H1 (cell line): ENCODE data around the gene MAPT. TPM values are rescaled to one million over a fixed set of nuclear protein-coding genes. Genes with fewer than 3 reads are reported as not detected.

Experiments used
- CTCF ChIA-PET: fragments of 300-600 bp; sonication (Branson Sonifier 250); formaldehyde crosslinking; loops from one replicate; lab custom pipeline; 2021; ENCODE audit not compliant: partially characterized antibody; lab: Charles Lee
- POLR2A ChIA-PET: fragments of 300-600 bp; sonication (Branson Sonifier 250); formaldehyde crosslinking; loops from one replicate; lab custom pipeline; 2021; ENCODE audit warnings: inconsistent platforms; ENCODE audit not compliant: partially characterized antibody; lab: Charles Lee
- DNase-seq, 2 experiments: peaks; one replicate each; pipeline versions ENCODE4 v3.0.0 to v3.0.0-alpha.2; 2010 to 2022; ENCODE audit warnings: low spot score in 2 of 2, low read depth in 1 of 2, mixed read lengths in 1 of 2
- FAIRE-seq: peaks from 2 replicates; lab custom pipeline; 2011; peaks lifted over from hg19 to GRCh38; lab: Jason Lieb, UNC
- H2AFZ ChIP-seq: 2 replicates; pipeline ENCODE4 v1.8.1; 2012; ENCODE audit warnings: low read length, inconsistent platforms
- H2AK5ac ChIP-seq: 2 replicates; pipeline ENCODE4 v1.6.1; 2013; ENCODE audit warnings: low read depth, low read length
- H2BK120ac ChIP-seq: replicated peaks from 2 replicates; pipeline ENCODE3; 2013; ENCODE audit warnings: low read depth, low read length, inconsistent platforms
- H2BK12ac ChIP-seq: 2 replicates; pipeline ENCODE4 v1.6.1; 2013; ENCODE audit warnings: low read depth, low read length
- H2BK15ac ChIP-seq: 2 replicates; pipeline ENCODE4 v1.6.1; 2013; ENCODE audit warnings: low read length
- H2BK20ac ChIP-seq: 2 replicates; pipeline ENCODE4 v1.6.1; 2013; ENCODE audit warnings: low read length
- H2BK5ac ChIP-seq: 2 replicates; pipeline ENCODE4 v1.6.1; 2013; ENCODE audit warnings: low read depth, low read length
- H3K14ac ChIP-seq: 2 replicates; pipeline ENCODE4 v1.6.1; 2013; ENCODE audit warnings: inconsistent platforms; ENCODE audit not compliant: insufficient read length
- H3K18ac ChIP-seq: 2 replicates; pipeline ENCODE4 v1.6.1; 2013; ENCODE audit warnings: low read length; ENCODE audit errors: extremely low read depth
- H3K23ac ChIP-seq: 2 replicates; pipeline ENCODE4 v1.6.1; 2013; ENCODE audit warnings: inconsistent platforms; ENCODE audit not compliant: insufficient read length
- H3K23me2 ChIP-seq: 2 replicates; pipeline ENCODE4 v1.6.1; 2013; ENCODE audit warnings: low read depth, low read length
- H3K27ac ChIP-seq: 2 replicates; pipeline ENCODE4 v1.6.1; 2011; ENCODE audit warnings: low read depth, low read length, inconsistent platforms
- H3K27me3 ChIP-seq, 4 experiments: replicated peaks in 1 of 4; 1 replicate in 1 of 4; 2 replicates in 3 of 4; pipeline versions ENCODE4 v1.6.1 to v1.8.1; 2011 to 2013; ENCODE audit warnings: low read length in 3 of 4, mild to moderate bottlenecking in 3 of 4, inconsistent platforms in 2 of 4, mixed read lengths in 2 of 4, moderate library complexity in 1 of 4; ENCODE audit not compliant: control insufficient read depth in 3 of 4, insufficient read depth in 3 of 4; ENCODE audit errors: extremely low read depth in 1 of 4
- H3K36me3 ChIP-seq, 4 experiments: 2 replicates each; pipeline versions ENCODE4 v1.6.1 to v1.8.1; 2011 to 2013; ENCODE audit warnings: mild to moderate bottlenecking in 4 of 4, low read length in 3 of 4, moderate library complexity in 2 of 4, control low read depth in 1 of 4, inconsistent platforms in 1 of 4; ENCODE audit not compliant: insufficient read depth in 4 of 4, control insufficient read depth in 2 of 4
- H3K4ac ChIP-seq: replicated peaks from 2 replicates; pipeline ENCODE3; 2013; ENCODE audit warnings: low read length, low read depth, mixed read lengths, inconsistent platforms; ENCODE audit not compliant: insufficient read length
- H3K4me1 ChIP-seq, 4 experiments: replicated peaks in 1 of 4; 1 replicate in 1 of 4; 2 replicates in 3 of 4; pipeline versions ENCODE4 v1.6.1 to v1.8.1; 2011 to 2013; ENCODE audit warnings: low read length in 3 of 4, inconsistent platforms in 2 of 4, mixed read lengths in 1 of 4; ENCODE audit not compliant: insufficient read depth in 4 of 4, control insufficient read depth in 3 of 4
- H3K4me2 ChIP-seq, 2 experiments: 2 replicates each; pipeline versions ENCODE4 v1.6.1 to v1.8.1; 2011 to 2013; ENCODE audit warnings: low read depth in 2 of 2, low read length in 2 of 2, control low read depth in 1 of 2, inconsistent platforms in 1 of 2, mild to moderate bottlenecking in 1 of 2; ENCODE audit not compliant: insufficient read depth in 1 of 2
- H3K4me3 ChIP-seq, 4 experiments: fragments of 200-600, 300-600 bp in 1 of 4; sonication (generic), shearing (Covaris generic), sonication (Bioruptor Twin) in 1 of 4; 2 replicates each; pipeline versions ENCODE4 v1.5.1 to v1.8.1; 2011 to 2016; ENCODE audit warnings: low read length in 4 of 4, low read depth in 3 of 4, control low read depth in 2 of 4, inconsistent platforms in 2 of 4, mild to moderate bottlenecking in 2 of 4, mixed read lengths in 1 of 4, moderate library complexity in 1 of 4; ENCODE audit not compliant: insufficient read depth in 2 of 4; ENCODE audit errors: extremely low read depth in 1 of 4
- H3K56ac ChIP-seq: replicated peaks from 2 replicates; pipeline ENCODE3; 2013; ENCODE audit warnings: low read depth, mild to moderate bottlenecking, mixed read lengths, low read length, inconsistent platforms; ENCODE audit not compliant: insufficient read length
- H3K79me1 ChIP-seq: 2 replicates; pipeline ENCODE4 v1.6.1; 2013; ENCODE audit warnings: low read depth, low read length, control low read depth
- H3K79me2 ChIP-seq, 2 experiments: 2 replicates each; pipeline versions ENCODE4 v1.6.1 to v1.8.1; 2012 to 2013; ENCODE audit warnings: low read length in 2 of 2, mild to moderate bottlenecking in 2 of 2, inconsistent platforms in 1 of 2; ENCODE audit not compliant: insufficient read depth in 2 of 2, control insufficient read depth in 1 of 2
- H3K9ac ChIP-seq, 4 experiments: replicated peaks in 1 of 4; 1 replicate in 1 of 4; 2 replicates in 3 of 4; pipeline versions ENCODE4 v1.6.1 to v1.8.1; 2011 to 2013; ENCODE audit warnings: low read depth in 3 of 4, low read length in 3 of 4, control low read depth in 2 of 4, mild to moderate bottlenecking in 2 of 4, moderate library complexity in 2 of 4, inconsistent platforms in 1 of 4; ENCODE audit errors: extremely low read depth in 1 of 4
- H3K9me3 ChIP-seq, 2 experiments: 2 replicates each; pipeline versions ENCODE4 v1.6.1 to v1.8.1; 2012 to 2013; ENCODE audit warnings: mild to moderate bottlenecking in 2 of 2, moderate library complexity in 2 of 2, control low read depth in 1 of 2, inconsistent platforms in 1 of 2, low read depth in 1 of 2, low read length in 1 of 2, mixed read lengths in 1 of 2; ENCODE audit not compliant: insufficient read depth in 2 of 2
- H4K20me1 ChIP-seq, 2 experiments: replicated peaks in 1 of 2; 2 replicates each; pipeline versions ENCODE3 to v1.8.1; 2011 to 2013; ENCODE audit warnings: inconsistent platforms in 2 of 2, low read length in 2 of 2, mild to moderate bottlenecking in 1 of 2; ENCODE audit not compliant: insufficient read depth in 2 of 2, control insufficient read depth in 1 of 2
- H4K5ac ChIP-seq: 2 replicates; pipeline ENCODE4 v1.6.1; 2013; ENCODE audit warnings: low read length, low read depth, mixed read lengths, inconsistent platforms; ENCODE audit not compliant: insufficient read length
- H4K8ac ChIP-seq: 2 replicates; pipeline ENCODE4 v1.8.0; 2013; ENCODE audit warnings: mild to moderate bottlenecking, moderate library complexity, low read length, inconsistent platforms; ENCODE audit not compliant: insufficient read depth; ENCODE audit errors: extremely low read depth
- H4K91ac ChIP-seq: replicated peaks from 2 replicates; pipeline ENCODE3; 2013; ENCODE audit warnings: low read length, mixed read lengths, inconsistent platforms; ENCODE audit not compliant: insufficient read length
- BRCA1 ChIP-seq: IDR thresholded peaks from 2 replicates; pipeline ENCODE4 v1.6.1; 2012; ENCODE audit warnings: low read depth, low read length, improper control_type of control experiment
- CEBPB ChIP-seq: IDR thresholded peaks from 2 replicates; pipeline ENCODE4 v1.6.1; 2012; ENCODE audit warnings: low read depth, low read length
- EGR1 ChIP-seq: IDR thresholded peaks from 2 replicates; pipeline ENCODE4 v1.6.1; 2011; ENCODE audit warnings: low read depth, low read length, borderline replicate concordance
- FOSL1 ChIP-seq: IDR thresholded peaks from 2 replicates; pipeline ENCODE4 v1.6.1; 2011; ENCODE audit warnings: mild to moderate bottlenecking, low read depth, low read length, moderate library complexity; ENCODE audit not compliant: insufficient read depth
- GABPA ChIP-seq: IDR thresholded peaks from 2 replicates; pipeline ENCODE4 v1.6.1; 2011; ENCODE audit warnings: mild to moderate bottlenecking, low read length, moderate library complexity, borderline replicate concordance; ENCODE audit not compliant: insufficient read depth
- MAFK ChIP-seq: IDR thresholded peaks from 2 replicates; pipeline ENCODE4 v1.6.1; 2012; ENCODE audit warnings: low read depth, mild to moderate bottlenecking, improper control_type of control experiment, low read length
- SIN3A ChIP-seq, 2 experiments: IDR thresholded peaks in 1 of 2; conservative IDR thresholded peaks in 1 of 2; 2 replicates each; pipeline ENCODE4 v1.6.1; 2011 to 2012; ENCODE audit warnings: low read length in 2 of 2, improper control_type of control experiment in 1 of 2, low read depth in 1 of 2, mild to moderate bottlenecking in 1 of 2
- SP1 ChIP-seq: IDR thresholded peaks from 2 replicates; pipeline ENCODE4 v1.6.1; 2011; ENCODE audit warnings: low read depth, low read length
- SP2 ChIP-seq: IDR thresholded peaks from 2 replicates; pipeline ENCODE4 v1.6.1; 2012; ENCODE audit warnings: mild to moderate bottlenecking, low read length, inconsistent platforms
- SP4 ChIP-seq: IDR thresholded peaks from 2 replicates; pipeline ENCODE4 v1.6.1; 2012; ENCODE audit warnings: low read length, inconsistent platforms
- TCF12 ChIP-seq: IDR thresholded peaks from 2 replicates; pipeline ENCODE4 v1.6.1; 2011; ENCODE audit warnings: low read depth, mild to moderate bottlenecking, low read length
- TEAD4 ChIP-seq: IDR thresholded peaks from 2 replicates; pipeline ENCODE4 v1.6.1; 2012; ENCODE audit warnings: low read depth, low read length, inconsistent platforms, mixed read lengths
- YY1 ChIP-seq: IDR thresholded peaks from 2 replicates; pipeline ENCODE4 v1.6.1; 2011; ENCODE audit warnings: low read depth, mild to moderate bottlenecking, low read length
- WGBS, 2 experiments: shearing (Covaris generic) in 1 of 2; methylation state at CpG; one replicate each; pipeline versions ENCODE4 v1.1.6 to v1.1.7; 2013 to 2015; ENCODE audit warnings: low lambda C conversion rate in 2 of 2, mixed read lengths in 2 of 2, inconsistent platforms in 1 of 2, low coverage in 1 of 2, missing lambda C conversion rate in 1 of 2; ENCODE audit not compliant: insufficient replicate concordance in 2 of 2, insufficient coverage in 1 of 2, insufficient read length in 1 of 2; ENCODE audit errors: extremely low coverage in 1 of 2, missing lambda C conversion rate in 1 of 2; 5-methylcytosine and 5-hydroxymethylcytosine counted together
- polyA plus RNA-seq, 7 experiments: library from polyadenylated mRNA; depleted of rRNA in 3 of 7; stranded (reverse) in 5 of 7; unstranded in 2 of 7; fragments of >200 nt in 5 of 7; fragments of 200-250 nt in 2 of 7; gene quantifications; 1 replicate in 5 of 7; 2 replicates in 1 of 7; 4 replicates in 1 of 7; pipeline versions ENCODE4 v1.2.1 to v1.2.3, GENCODE V29; 2011 to 2013; ENCODE audit warnings: missing spikeins in 2 of 7, mixed read lengths in 2 of 7
- total RNA-seq: library from RNA; stranded (reverse); fragmentation: NEBNext Ultra II Directional; extraction: Animal tissue kit (Norgen Biotek cat#: 25700); gene quantifications from 2 replicates; pipeline ENCODE4 v1.2.1, GENCODE V29; 2021

The MAPT gene
- total and polyA plus RNA-seq, 2 of the 8 experiments (the other 6 are each of a cell fraction or from before 2014, with no cell fraction given) = 0.54 to 1.7 TPM

DNA sequence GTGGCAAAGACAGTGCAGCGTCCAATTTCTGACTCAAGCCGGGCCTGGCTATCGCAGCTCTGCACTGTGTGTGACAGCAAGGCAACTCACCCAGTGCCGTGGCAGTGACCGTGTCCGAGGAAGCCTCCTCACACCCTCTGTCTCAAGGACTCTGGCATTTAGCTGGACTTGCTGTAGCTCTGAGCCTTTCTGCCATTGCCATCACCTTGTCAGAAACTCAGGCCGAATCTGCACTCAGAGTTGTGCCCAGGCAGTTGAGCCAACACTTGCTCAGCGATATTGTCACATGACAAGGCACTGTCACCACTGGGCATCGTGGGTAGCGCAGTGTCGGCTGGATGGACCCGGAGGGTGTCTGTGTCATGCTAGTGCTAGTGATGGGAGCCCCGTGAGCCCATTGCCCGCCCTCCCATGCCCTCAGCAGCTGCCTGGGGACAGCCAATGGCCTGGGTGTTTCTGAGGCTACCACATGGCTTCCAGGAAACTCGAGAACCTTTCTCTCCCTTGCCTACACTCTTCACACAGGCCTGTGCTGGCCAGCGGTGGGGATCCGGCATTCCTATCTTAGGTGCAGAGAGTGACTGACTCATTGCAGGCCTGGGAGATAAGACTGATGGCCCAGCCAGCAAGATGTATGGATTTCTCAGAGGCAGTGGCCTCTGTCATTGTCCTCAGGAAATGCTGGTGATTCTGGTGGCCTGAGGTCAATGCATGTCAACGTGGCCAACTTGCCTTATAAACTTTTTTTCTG, 82.6 kb downstream of the MAPT start:
- no peak overlapping the region for H3K18ac ChIP-seq
- peaks cover 0 to 2% (median 0%) of the 10 kb centered on the region in 4 experiments; a peak in 2 of 7 replicates for H3K27me3 ChIP-seq
- no peak overlapping the region for H4K5ac ChIP-seq
- no peak overlapping the region for H3K56ac ChIP-seq
- no peak overlapping the region for H2BK20ac ChIP-seq
- H2BK5ac ChIP-seq = no peak overlapping the region
- no peak overlapping the region for H2AFZ ChIP-seq
- ChIA-PET POLR2A (no interaction called here), CTCF (interaction anchor here (1.2 to 1.8 kb wide), 2 partner anchors 14 to 39 kb away, joined by 3 to 5 read pairs; no protein-coding TSS in a partner anchor)
- no peak overlapping the region for H2AK5ac ChIP-seq
- H3K27ac ChIP-seq = no peak overlapping the region
- no peak overlapping the region for H3K4me3 ChIP-seq
- no peaks in the 10 kb centered on the region for H3K79me1 ChIP-seq
- no peak overlapping the region for H2BK12ac ChIP-seq
- DNase-seq (no peak), FAIRE-seq (no peak)
- no peaks in the 10 kb centered on the region for H3K9me3 ChIP-seq
- H3K23ac ChIP-seq = no peak overlapping the region
- H3K36me3 ChIP-seq = no peaks in the 10 kb centered on the region
- peak overlapping the region; percentile 6; the same call in 1 of the 2 replicates for H4K8ac ChIP-seq
- H4K20me1 ChIP-seq = no peaks in the 10 kb centered on the region
- H2BK120ac ChIP-seq = no peak overlapping the region
- no peaks in the 10 kb centered on the region for H3K23me2 ChIP-seq
- no peak overlapping the region for H3K4ac ChIP-seq
- no peak overlapping the region for H3K14ac ChIP-seq
- 90% methylated on average over 18 of the region's 18 CpGs; no CpG with 5 or more reads in 1 of the 2 experiments for WGBS, 2 experiments
- no peaks in the 10 kb centered on the region for H3K79me2 ChIP-seq
- no peak overlapping the region for H2BK15ac ChIP-seq
- TF ChIP-seq YY1 (no peak), SIN3A (conservative IDR thresholded peaks at IDR 0.05 in 1 of 2, IDR thresholded peaks at IDR 0.05 in 1 of 2; ENCODE audit: low read depth in 1 of 2, low read length in 2 of 2) (no peak), FOSL1 (no peak), EGR1 (no peak), SP4 (no peak), BRCA1 (no peak), CEBPB (no peak), MAFK (no peak), GABPA (no peak), TCF12 (no peak), SP1 (no peak), TEAD4 (no peak), SP2 (no peak)
- no peak overlapping the region for H4K91ac ChIP-seq
- H3K4me2 ChIP-seq = no peak overlapping the region
- no peak overlapping the region for H3K9ac ChIP-seq
- peaks cover 0 to 3% (median 0%) of the 10 kb centered on the region in 4 experiments; a peak in 1 of 7 replicates for H3K4me1 ChIP-seq
